ENCODE data around the gene FAM200B. TPM values are rescaled to one million over a fixed set of nuclear protein-coding genes. Genes with fewer than 3 reads are reported as not detected.

The FAM200B gene
- total and polyA plus RNA-seq, 2 experiments from 2014 or later = 33.2 to 74.6 TPM

- no peak overlapping the region for H3K4me3 ChIP-seq
- H3K9me2 ChIP-seq (ENCODE audit: insufficient read depth) = no peaks in the 10 kb centered on the region
- no peak overlapping the region for H3K27ac ChIP-seq
- H3K36me3 ChIP-seq (ENCODE audit: low read depth) = no peaks in the 10 kb centered on the region
- WGBS, 2 experiments (ENCODE audit: low coverage in 1 of 2, low lambda C conversion rate in 2 of 2, missing lambda C conversion rate in 2 of 2) = 55 to 57% methylated on average over 5 of the region's 5 CpGs
- no peak overlapping the region for H2AFZ ChIP-seq
- in situ Hi-C loops (cut with MboI) = no loop called here
- H3K9me3 ChIP-seq (ENCODE audit: low read depth) = no peaks in the 10 kb centered on the region
- H4K20me1 ChIP-seq (ENCODE audit: insufficient read depth) = peaks cover 30% of the 10 kb centered on the region; the same call in 1 of the 2 replicates
- H3K27me3 ChIP-seq (replicated peaks; ENCODE audit: insufficient read depth) = no peaks in the 10 kb centered on the region
- no peak overlapping the region for H3K9ac ChIP-seq
- H3F3A ChIP-seq (ENCODE audit: insufficient read depth) = peaks cover 24% of the 10 kb centered on the region
- H3K79me2 ChIP-seq (ENCODE audit: insufficient read depth) = peaks cover 97% of the 10 kb centered on the region
- TF ChIP-seq EZH2phosphoT487 (IDR thresholded peaks at IDR 0.05; ENCODE audit: insufficient read depth, low read depth) (no peak), EZH2 (IDR thresholded peaks at IDR 0.05; ENCODE audit: insufficient read depth, poor library complexity, severe bottlenecking) (no peak)
- H3K4me2 ChIP-seq (ENCODE audit: unreplicated experiment) = peak overlapping the region; percentile 50
- DNase-seq = peak; percentile 70
- peaks cover 42% of the 10 kb centered on the region for H3K4me1 ChIP-seq (ENCODE audit: insufficient read depth)
Measured at GRCh38 chr4:15649914-15650545, 31.6 kb upstream of the FAM200B start.

GRCh38 chr4:15651676-15652075 is 30.0 kb upstream of the FAM200B start:
- in situ Hi-C loops (cut with MboI) = no loop called here
- Histone ChIP-seq H3K27ac (peak overlapping the region; percentile 38), H3K9me3 (ENCODE audit: low read depth) (no peaks in the 10 kb centered on the region), H3K4me1 (ENCODE audit: insufficient read depth) (peaks cover 42% of the 10 kb centered on the region), H3K36me3 (ENCODE audit: low read depth) (no peaks in the 10 kb centered on the region), H3K79me2 (ENCODE audit: insufficient read depth) (peaks cover 81% of the 10 kb centered on the region), H3K4me3 (peak overlapping the region; percentile 81), H3F3A (ENCODE audit: insufficient read depth) (peaks cover 31% of the 10 kb centered on the region), H3K9ac (peak overlapping the region; percentile 89), H3K4me2 (ENCODE audit: unreplicated experiment) (peak overlapping the region; percentile 100), H4K20me1 (ENCODE audit: insufficient read depth) (peaks cover 26% of the 10 kb centered on the region; the same call in 1 of the 2 replicates), H3K9me2 (ENCODE audit: insufficient read depth) (no peaks in the 10 kb centered on the region), H3K27me3 (replicated peaks; ENCODE audit: insufficient read depth) (no peaks in the 10 kb centered on the region), H2AFZ (no peak overlapping the region)
- peak; percentile 9 for DNase-seq
- TF ChIP-seq EZH2 (IDR thresholded peaks at IDR 0.05; ENCODE audit: insufficient read depth, poor library complexity, severe bottlenecking) = no peak
- no peak for TF ChIP-seq EZH2phosphoT487 (IDR thresholded peaks at IDR 0.05; ENCODE audit: insufficient read depth, low read depth)
- WGBS, 2 experiments (ENCODE audit: low coverage in 1 of 2, low lambda C conversion rate in 2 of 2, missing lambda C conversion rate in 2 of 2) = 25 to 45% methylated on average over 2 of the region's 2 CpGs

GRCh38 chr4:15652191-15652590 is 29.4 kb upstream of the FAM200B start:
- Histone ChIP-seq H3K4me1 (ENCODE audit: insufficient read depth) (peaks cover 42% of the 10 kb centered on the region), H2AFZ (no peak overlapping the region), H3F3A (ENCODE audit: insufficient read depth) (peaks cover 35% of the 10 kb centered on the region), H3K4me2 (ENCODE audit: unreplicated experiment) (peak overlapping the region; percentile 100), H3K9me2 (ENCODE audit: insufficient read depth) (no peaks in the 10 kb centered on the region), H3K36me3 (ENCODE audit: low read depth) (no peaks in the 10 kb centered on the region), H3K4me3 (peak overlapping the region; percentile 81), H4K20me1 (ENCODE audit: insufficient read depth) (peaks cover 26% of the 10 kb centered on the region; the same call in 1 of the 2 replicates), H3K27me3 (replicated peaks; ENCODE audit: insufficient read depth) (no peaks in the 10 kb centered on the region), H3K9me3 (ENCODE audit: low read depth) (no peaks in the 10 kb centered on the region), H3K27ac (peak overlapping the region; percentile 38), H3K9ac (peak overlapping the region; percentile 89), H3K79me2 (ENCODE audit: insufficient read depth) (peaks cover 75% of the 10 kb centered on the region)
- WGBS, 2 experiments (ENCODE audit: low coverage in 1 of 2, low lambda C conversion rate in 2 of 2, missing lambda C conversion rate in 2 of 2) = 96% methylated on average over 1 of the region's 1 CpG
- in situ Hi-C loops (cut with MboI) = no loop called here
- TF ChIP-seq EZH2 (IDR thresholded peaks at IDR 0.05; ENCODE audit: insufficient read depth, poor library complexity, severe bottlenecking) (no peak), EZH2phosphoT487 (IDR thresholded peaks at IDR 0.05; ENCODE audit: insufficient read depth, low read depth) (no peak)
- peak; percentile 16 for DNase-seq

GRCh38 chr4:15652841-15653240 is 28.8 kb upstream of the FAM200B start:
- H3K9ac ChIP-seq = peak overlapping the region; percentile 89
- H3K79me2 ChIP-seq (ENCODE audit: insufficient read depth) = peaks cover 69% of the 10 kb centered on the region
- peaks cover 42% of the 10 kb centered on the region for H3K4me1 ChIP-seq (ENCODE audit: insufficient read depth)
- H3K27ac ChIP-seq = peak overlapping the region; percentile 92
- H3K4me3 ChIP-seq = peak overlapping the region; percentile 81
- in situ Hi-C loops (cut with MboI) = no loop called here
- no peaks in the 10 kb centered on the region for H3K9me2 ChIP-seq (ENCODE audit: insufficient read depth)
- no peak overlapping the region for H2AFZ ChIP-seq
- 72 to 78% methylated on average over 4 of the region's 4 CpGs for WGBS, 2 experiments (ENCODE audit: low coverage in 1 of 2, low lambda C conversion rate in 2 of 2, missing lambda C conversion rate in 2 of 2)
- H3K9me3 ChIP-seq (ENCODE audit: low read depth) = no peaks in the 10 kb centered on the region
- no peaks in the 10 kb centered on the region for H3K27me3 ChIP-seq (replicated peaks; ENCODE audit: insufficient read depth)
- peak; percentile 13 for DNase-seq
- TF ChIP-seq EZH2phosphoT487 (IDR thresholded peaks at IDR 0.05; ENCODE audit: insufficient read depth, low read depth) (no peak), EZH2 (IDR thresholded peaks at IDR 0.05; ENCODE audit: insufficient read depth, poor library complexity, severe bottlenecking) (no peak)
- peak overlapping the region; percentile 100 for H3K4me2 ChIP-seq (ENCODE audit: unreplicated experiment)
- H3F3A ChIP-seq (ENCODE audit: insufficient read depth) = peaks cover 41% of the 10 kb centered on the region
- H3K36me3 ChIP-seq (ENCODE audit: low read depth) = no peaks in the 10 kb centered on the region
- H4K20me1 ChIP-seq (ENCODE audit: insufficient read depth) = peaks cover 20% of the 10 kb centered on the region; the same call in 1 of the 2 replicates
